H9 (cell line): Measurements from ENCODE around the gene KLK6. TPM values are rescaled to one million over a fixed set of nuclear protein-coding genes. Genes with fewer than 3 reads are reported as not detected.

ENCODE experiments used
- DNase-seq: peaks from one replicate; pipeline ENCODE4 v3.0.0-alpha.2; 2017
- H2AFZ ChIP-seq: one replicate; pipeline ENCODE4 v1.6.1; 2013; ENCODE audit warnings: mild to moderate bottlenecking, low read length, control low read depth, moderate library complexity
- H2AK5ac ChIP-seq: 2 replicates; pipeline ENCODE4 v1.6.1; 2013; ENCODE audit warnings: low read length, control low read depth, mixed read lengths; ENCODE audit not compliant: insufficient read length
- H2BK120ac ChIP-seq: one replicate; pipeline ENCODE4 v1.6.1; 2013; ENCODE audit warnings: low read depth, mild to moderate bottlenecking, low read length, control low read depth, inconsistent platforms; ENCODE audit not compliant: poor library complexity, severe bottlenecking
- H2BK12ac ChIP-seq: 2 replicates; pipeline ENCODE4 v1.6.1; 2013; ENCODE audit warnings: low read length, control low read depth, mixed read lengths, low read depth; ENCODE audit not compliant: insufficient read length
- H2BK15ac ChIP-seq: 2 replicates; pipeline ENCODE4 v1.6.1; 2013; ENCODE audit warnings: low read depth, low read length, control low read depth
- H2BK20ac ChIP-seq: one replicate; pipeline ENCODE4 v1.6.1; 2013; ENCODE audit warnings: low read depth, mild to moderate bottlenecking, low read length, control low read depth, inconsistent platforms; ENCODE audit not compliant: poor library complexity, severe bottlenecking
- H2BK5ac ChIP-seq: 2 replicates; pipeline ENCODE4 v1.6.1; 2013; ENCODE audit warnings: low read length, control low read depth, mixed read lengths; ENCODE audit not compliant: insufficient read length
- H3K14ac ChIP-seq: 2 replicates; pipeline ENCODE4 v1.6.1; 2013; ENCODE audit warnings: low read length, control low read depth; ENCODE audit not compliant: insufficient read depth
- H3K18ac ChIP-seq: 2 replicates; pipeline ENCODE4 v1.6.1; 2013; ENCODE audit warnings: low read depth, mild to moderate bottlenecking, mixed read lengths, low read length, control low read depth; ENCODE audit not compliant: insufficient read length
- H3K23ac ChIP-seq: 2 replicates; pipeline ENCODE4 v1.6.1; 2013; ENCODE audit warnings: low read length, control low read depth, mixed read lengths, low read depth; ENCODE audit not compliant: insufficient read length
- H3K23me2 ChIP-seq: 2 replicates; pipeline ENCODE4 v1.6.1; 2013; ENCODE audit warnings: low read depth, mild to moderate bottlenecking, mixed read lengths, low read length, control low read depth; ENCODE audit not compliant: insufficient read length, poor library complexity, severe bottlenecking
- H3K27ac ChIP-seq: 2 replicates; pipeline ENCODE4 v1.5.1; 2013; ENCODE audit warnings: low read length, control low read depth, mixed read lengths, low read depth; ENCODE audit not compliant: insufficient read length
- H3K27me3 ChIP-seq: 2 replicates; pipeline ENCODE4 v1.6.1; 2013; ENCODE audit warnings: low read length, control low read depth, inconsistent platforms; ENCODE audit not compliant: insufficient read depth
- H3K4ac ChIP-seq: 2 replicates; pipeline ENCODE4 v1.6.1; 2013; ENCODE audit warnings: low read depth, mild to moderate bottlenecking, control low read depth, inconsistent platforms, low read length, moderate library complexity
- H3K4me1 ChIP-seq: 2 replicates; pipeline ENCODE4 v1.6.1; 2013; ENCODE audit warnings: low read length, control low read depth, inconsistent platforms; ENCODE audit not compliant: insufficient read depth
- H3K4me2 ChIP-seq: 2 replicates; pipeline ENCODE4 v1.6.1; 2013; ENCODE audit warnings: low read length, control low read depth, mixed read lengths; ENCODE audit not compliant: insufficient read length, insufficient read depth
- H3K56ac ChIP-seq: 2 replicates; pipeline ENCODE4 v1.6.1; 2013; ENCODE audit warnings: low read depth, mild to moderate bottlenecking, mixed read lengths, low read length, control low read depth; ENCODE audit not compliant: insufficient read length
- H3K79me1 ChIP-seq: 2 replicates; pipeline ENCODE4 v1.6.1; 2013; ENCODE audit warnings: low read depth, mild to moderate bottlenecking, moderate library complexity, low read length, control low read depth, inconsistent platforms; ENCODE audit not compliant: insufficient read depth, poor library complexity, severe bottlenecking
- H3K79me2 ChIP-seq: 2 replicates; pipeline ENCODE4 v1.6.1; 2013; ENCODE audit warnings: low read length, control low read depth, inconsistent platforms; ENCODE audit not compliant: insufficient read depth
- H3K9ac ChIP-seq: 2 replicates; pipeline ENCODE4 v1.6.1; 2013; ENCODE audit warnings: low read length, control low read depth, mixed read lengths; ENCODE audit not compliant: insufficient read length; ENCODE audit errors: extremely low read depth
- H3K9me3 ChIP-seq: one replicate; pipeline ENCODE4 v1.6.1; 2013; ENCODE audit warnings: low read depth, low read length, inconsistent platforms; ENCODE audit not compliant: control insufficient read depth
- H3T11ph ChIP-seq: one replicate; pipeline ENCODE4 v1.6.1; 2013; ENCODE audit warnings: mild to moderate bottlenecking, low read length, control low read depth, inconsistent platforms
- H4K20me1 ChIP-seq: one replicate; pipeline ENCODE4 v1.6.1; 2013; ENCODE audit not compliant: control insufficient read depth, insufficient read length, insufficient read depth
- H4K5ac ChIP-seq: 2 replicates; pipeline ENCODE4 v1.6.1; 2013; ENCODE audit warnings: low read depth, mild to moderate bottlenecking, mixed read lengths, low read length, control low read depth; ENCODE audit not compliant: insufficient read length
- H4K8ac ChIP-seq: replicated peaks from 2 replicates; pipeline ENCODE4 v1.6.1; 2013; ENCODE audit warnings: low read length, control low read depth, mixed read lengths, low read depth; ENCODE audit not compliant: insufficient read length
- H4K91ac ChIP-seq: 2 replicates; pipeline ENCODE4 v1.6.1; 2013; ENCODE audit warnings: low read depth, mild to moderate bottlenecking, moderate library complexity, mixed read lengths, low read length, control low read depth; ENCODE audit not compliant: insufficient read length
- H3K27ac Mint-ChIP-seq, 3 experiments: 2 replicates in 2 of 3; 3 replicates in 1 of 3; pipeline ENCODE4 v1.8.0; 2020 to 2021; ENCODE audit warnings: mixed read lengths in 3 of 3, mild to moderate bottlenecking in 1 of 3, moderate library complexity in 1 of 3
- H3K27me3 Mint-ChIP-seq: 2 replicates; pipeline ENCODE4 v1.8.0; 2021; ENCODE audit warnings: low read depth, mild to moderate bottlenecking, moderate library complexity, mixed read lengths
- H3K36me3 Mint-ChIP-seq, 3 experiments: 2 replicates in 2 of 3; 3 replicates in 1 of 3; pipeline ENCODE4 v1.8.0; 2020 to 2021; ENCODE audit warnings: low read depth in 3 of 3, mixed read lengths in 3 of 3; ENCODE audit not compliant: insufficient read depth in 1 of 3
- H3K4me1 Mint-ChIP-seq, 2 experiments: 2 replicates each; pipeline ENCODE4 v1.8.0; 2020; ENCODE audit warnings: mixed read lengths in 2 of 2
- H3K4me3 Mint-ChIP-seq, 2 experiments: 2 replicates in 1 of 2; 3 replicates in 1 of 2; pipeline ENCODE4 v1.8.0; 2020 to 2021; ENCODE audit warnings: mild to moderate bottlenecking in 2 of 2, mixed read lengths in 2 of 2, moderate library complexity in 1 of 2
- H3K9me3 Mint-ChIP-seq, 2 experiments: 2 replicates in 1 of 2; 3 replicates in 1 of 2; pipeline ENCODE4 v1.8.0; 2020; ENCODE audit warnings: mild to moderate bottlenecking in 2 of 2, mixed read lengths in 2 of 2, moderate library complexity in 1 of 2
- CTCF ChIP-seq: fragments of 200-600 bp; sonication (generic); conservative IDR thresholded peaks from 3 replicates; pipeline ENCODE4 v1.8.0; 2021; ENCODE audit warnings: antibody characterized with exemption, mild to moderate bottlenecking
- WGBS: extraction: QIAGEN DNeasy Blood & Tissue Kit; methylation state at CpG from one replicate; pipeline ENCODE4 v1.1.7; 2013; ENCODE audit warnings: missing lambda C conversion rate, low lambda C conversion rate, mixed read lengths; ENCODE audit not compliant: insufficient read length; ENCODE audit errors: extremely low coverage; 5-methylcytosine and 5-hydroxymethylcytosine counted together
- total RNA-seq: library from RNA; stranded (reverse); gene quantifications from 2 replicates; pipeline ENCODE4 v1.2.1, GENCODE V29; 2021

The KLK6 gene
- total RNA-seq, 1 experiment from 2014 or later = 2.6 TPM

DNA sequence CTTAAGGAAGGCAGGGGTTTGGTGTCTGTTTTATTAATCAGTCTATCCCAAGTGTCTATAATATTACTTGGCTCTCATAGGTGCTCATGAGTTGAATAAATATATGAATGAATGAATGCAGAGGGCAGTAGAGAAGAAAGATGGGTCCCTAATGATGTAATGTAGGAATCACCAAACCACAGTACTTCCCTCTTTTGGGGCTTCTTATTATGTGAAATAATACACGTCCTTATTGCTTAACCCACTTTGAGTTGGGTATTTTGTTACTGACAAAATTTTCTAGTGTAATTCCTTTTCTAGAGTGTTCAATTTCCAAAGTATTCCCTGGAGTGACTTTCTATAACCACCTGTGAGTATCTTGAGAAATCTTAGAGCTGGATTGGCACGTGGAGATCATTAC, 29.8 kb downstream of the KLK6 start:
- Histone ChIP-seq H2AFZ (no peak overlapping the region), H3K4me1 (no peaks in the 10 kb centered on the region), H3K4me2 (no peak overlapping the region), H2BK12ac (no peak overlapping the region), H2BK120ac (no peak overlapping the region), H4K5ac (no peak overlapping the region), H4K20me1 (no peaks in the 10 kb centered on the region), H3K4ac (no peak overlapping the region), H4K8ac (no peak overlapping the region), H2AK5ac (no peak overlapping the region), H2BK20ac (no peak overlapping the region), H3T11ph (no peak overlapping the region), H3K27me3 (no peaks in the 10 kb centered on the region), H3K27ac (no peak overlapping the region), H3K56ac (no peak overlapping the region), H3K18ac (no peak overlapping the region), H3K9ac (no peak overlapping the region), H3K23me2 (no peaks in the 10 kb centered on the region), H2BK5ac (no peak overlapping the region), H2BK15ac (no peak overlapping the region), H3K14ac (no peak overlapping the region), H4K91ac (no peak overlapping the region), H3K9me3 (no peaks in the 10 kb centered on the region), H3K23ac (no peak overlapping the region), H3K79me2 (no peaks in the 10 kb centered on the region), H3K79me1 (no peaks in the 10 kb centered on the region)
- TF ChIP-seq CTCF = no peak
- no peaks in the 10 kb centered on the region for H3K36me3 Mint-ChIP-seq
- no peak for DNase-seq
- peaks cover 0 to 5% of the 10 kb centered on the region in 2 experiments; a peak in 2 of 5 replicates for H3K9me3 Mint-ChIP-seq
- H3K4me3 Mint-ChIP-seq = no peak overlapping the region
- H3K27me3 Mint-ChIP-seq = peaks cover 33% of the 10 kb centered on the region
- no peak overlapping the region for H3K27ac Mint-ChIP-seq
- H3K4me1 Mint-ChIP-seq = no peaks in the 10 kb centered on the region
- WGBS = no CpG with 5 or more reads among the region's 2 CpGs
